SK-MEL-5 (cell line): ENCODE data around the gene TENT4A. TPM values are rescaled to one million over a fixed set of nuclear protein-coding genes. Genes with fewer than 3 reads are reported as not detected.

Experiments used
- DNase-seq: peaks from one replicate; pipeline ENCODE4 v3.0.0-alpha.2; 2016; ENCODE audit warnings: low read depth, low spot score
- in situ Hi-C: cut with HindIII; loops from 2 replicates; pipeline ENCODE4 v1.10.0; 2016; ENCODE audit warnings: low sequenced_read_pairs, high pct_unique_total_duplicates, low pct_unique_long_range_greater_than_20kb
- total RNA-seq: library from RNA; depleted of rRNA; stranded (reverse); fragments of >200 nt; shearing (Covaris generic); gene quantifications from 2 replicates; pipeline ENCODE4 v1.2.3, GENCODE V29; 2014

TENT4A gene
- total RNA-seq, 1 experiment from 2014 or later = 5.5 TPM

DNA sequence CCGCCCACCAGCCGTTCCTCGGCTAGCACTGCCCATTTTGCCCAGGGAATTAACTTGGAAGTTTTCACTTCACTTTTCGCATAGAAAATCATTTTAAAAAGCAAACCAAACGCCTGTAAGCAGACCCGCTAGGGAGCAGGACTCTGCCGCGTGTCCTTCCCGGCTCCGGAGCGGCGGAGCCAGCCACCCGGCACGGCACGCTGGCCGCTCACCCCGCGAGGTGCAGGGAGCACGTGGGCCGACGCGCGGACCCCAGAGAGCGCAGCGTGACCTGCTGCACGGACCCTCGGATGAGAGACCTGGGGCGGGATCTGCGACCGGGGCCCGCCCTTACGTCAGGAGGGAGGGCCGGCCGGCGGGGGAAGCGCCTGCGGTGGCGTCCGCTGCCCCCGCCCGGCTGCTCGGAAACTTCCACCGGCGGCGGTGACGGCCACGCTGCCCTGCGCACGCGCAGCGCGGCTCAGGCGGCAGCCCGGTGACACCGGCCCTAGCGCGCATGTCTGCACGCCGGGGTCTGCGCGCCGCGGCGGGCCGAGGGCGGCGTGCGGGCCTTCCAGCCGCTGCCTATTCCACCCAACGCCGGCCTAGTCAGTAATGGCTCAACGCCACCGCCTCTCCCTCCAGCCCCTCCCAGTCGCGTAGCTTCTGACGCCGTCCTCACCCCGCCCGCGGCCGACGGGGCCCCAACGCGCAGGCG lies 507 bp upstream of the TENT4A start:
- DNase-seq = peak; percentile 98
- in situ Hi-C loops = no loop called here

DNA sequence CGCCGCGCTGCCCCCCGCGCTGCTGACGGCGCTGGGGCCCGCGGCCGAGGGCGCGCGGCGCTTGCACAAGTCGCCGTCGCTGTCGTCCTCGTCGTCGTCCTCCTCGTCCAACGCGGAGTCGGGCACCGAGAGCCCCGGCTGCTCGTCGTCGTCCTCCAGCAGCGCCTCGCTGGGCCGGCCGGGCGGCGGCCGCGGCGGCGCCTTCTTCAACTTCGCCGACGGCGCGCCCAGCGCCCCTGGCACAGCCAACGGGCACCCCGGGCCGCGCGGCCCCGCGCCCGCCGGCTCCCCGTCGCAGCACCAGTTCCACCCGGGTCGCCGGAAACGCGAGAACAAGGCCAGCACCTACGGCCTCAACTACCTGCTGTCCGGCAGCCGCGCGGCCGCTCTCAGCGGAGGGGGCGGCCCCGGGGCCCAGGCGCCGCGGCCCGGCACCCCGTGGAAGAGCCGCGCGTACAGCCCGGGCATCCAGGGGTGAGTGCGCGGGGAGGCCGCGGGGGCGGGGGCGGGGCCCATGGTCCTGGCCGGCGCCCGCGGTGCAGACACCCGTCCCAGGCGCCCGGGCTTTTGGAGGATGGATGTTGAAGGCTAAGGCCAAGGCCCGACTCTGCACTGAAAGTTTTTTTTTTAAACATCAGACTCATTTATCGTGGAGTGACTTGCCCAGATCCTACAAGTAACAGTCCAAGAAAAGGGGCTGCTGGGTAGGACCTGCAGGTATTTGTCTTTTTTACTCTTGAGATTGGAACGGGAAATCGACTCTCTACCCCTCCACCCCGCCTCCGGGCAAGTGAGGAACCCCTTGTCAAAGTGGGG lies 1.2 kb downstream of the TENT4A start:
- no peak for DNase-seq
- in situ Hi-C loops = no loop called here

DNA sequence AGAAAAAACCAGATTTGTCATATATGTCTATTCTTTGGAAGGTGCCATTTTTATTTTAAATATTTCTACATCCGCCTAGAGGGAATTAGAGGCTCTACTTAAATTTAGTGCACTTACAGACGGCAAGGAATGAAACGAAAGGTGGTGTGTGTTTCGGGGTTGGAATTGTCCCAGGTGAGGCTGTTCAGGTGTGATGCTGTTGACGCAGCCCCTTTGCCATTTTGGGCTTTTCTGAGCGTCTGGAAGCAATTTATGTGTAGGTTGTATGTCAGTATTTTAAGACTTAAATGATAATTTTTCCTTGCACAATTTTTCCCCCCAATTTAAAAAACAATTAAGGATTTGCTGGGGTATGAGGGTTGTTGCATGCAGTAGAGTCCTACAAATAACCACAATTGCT lies 2.0 kb downstream of the TENT4A start:
- DNase-seq = no peak
- in situ Hi-C loops = no loop called here

DNA sequence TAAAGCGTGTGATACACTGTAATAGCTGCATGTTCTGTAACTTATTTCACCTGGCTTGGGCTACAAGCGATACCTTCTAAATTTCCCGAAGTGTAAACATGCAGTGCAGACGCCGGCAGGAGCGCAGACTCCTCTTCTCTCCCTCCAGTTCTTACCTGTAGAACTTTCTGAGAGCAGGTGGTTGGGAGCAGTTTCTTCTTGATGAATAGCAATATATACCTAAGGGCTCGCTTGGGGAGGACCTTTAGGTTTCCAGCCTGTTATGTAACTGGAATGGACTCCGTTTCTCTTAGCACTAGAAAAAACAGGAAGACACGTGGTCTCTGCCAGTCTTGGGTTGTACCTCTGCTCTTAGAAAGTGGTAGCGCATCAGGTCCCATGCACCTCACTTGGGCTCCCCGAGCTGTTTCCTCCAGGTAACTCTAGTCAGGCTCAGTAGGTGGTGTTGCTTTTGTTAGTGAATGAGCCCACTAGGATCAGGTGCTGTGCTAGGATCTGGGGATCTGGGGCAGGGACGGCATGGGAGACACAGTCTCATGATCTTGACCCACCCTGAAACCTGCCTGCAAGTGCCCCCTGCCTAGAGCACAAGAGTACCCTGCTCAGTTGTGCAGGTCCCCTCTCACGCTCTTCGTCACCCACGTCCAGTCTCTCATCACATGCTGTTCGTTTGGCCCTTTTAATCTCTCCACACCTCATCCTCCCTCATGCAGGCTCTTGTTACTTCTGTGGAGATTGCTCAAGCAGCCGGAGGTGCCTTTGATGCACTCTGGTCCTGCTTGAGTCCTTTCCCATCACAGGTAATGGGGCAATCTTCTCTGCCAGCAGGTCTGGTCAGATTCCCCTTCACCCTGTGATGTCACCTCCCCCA lies 2.8 kb downstream of the TENT4A start:
- in situ Hi-C loops = no loop called here

DNA sequence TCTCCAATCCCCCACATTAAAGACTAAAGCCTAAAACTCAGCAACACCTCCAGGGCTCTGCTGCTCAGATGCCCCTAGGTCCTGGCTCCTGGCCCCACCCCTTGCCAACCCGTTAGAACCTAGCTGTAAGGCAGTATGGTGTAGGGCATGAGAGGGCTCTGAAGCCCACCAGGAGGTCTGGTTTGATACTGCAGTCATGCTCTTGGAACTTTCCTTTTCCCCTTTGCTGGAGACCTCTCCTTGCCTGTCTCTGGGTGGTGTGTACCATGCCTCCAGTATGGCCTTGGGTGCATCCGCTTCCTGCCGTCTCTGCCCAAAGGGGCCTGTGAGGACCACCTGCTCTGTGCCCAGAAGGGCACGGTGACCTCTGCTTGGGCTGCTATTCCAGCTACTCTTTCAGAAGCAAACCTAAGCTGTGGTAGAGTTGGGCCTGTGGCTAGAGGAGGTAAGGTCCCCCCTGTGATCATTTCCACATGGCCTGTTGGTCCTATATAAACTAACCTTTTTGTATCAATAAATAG lies 3.5 kb downstream of the TENT4A start:
- in situ Hi-C loops = no loop called here
- DNase-seq = no peak

More for the DNA sequence above, 2.8 kb downstream of the TENT4A start:
- DNase-seq = no peak

DNA sequence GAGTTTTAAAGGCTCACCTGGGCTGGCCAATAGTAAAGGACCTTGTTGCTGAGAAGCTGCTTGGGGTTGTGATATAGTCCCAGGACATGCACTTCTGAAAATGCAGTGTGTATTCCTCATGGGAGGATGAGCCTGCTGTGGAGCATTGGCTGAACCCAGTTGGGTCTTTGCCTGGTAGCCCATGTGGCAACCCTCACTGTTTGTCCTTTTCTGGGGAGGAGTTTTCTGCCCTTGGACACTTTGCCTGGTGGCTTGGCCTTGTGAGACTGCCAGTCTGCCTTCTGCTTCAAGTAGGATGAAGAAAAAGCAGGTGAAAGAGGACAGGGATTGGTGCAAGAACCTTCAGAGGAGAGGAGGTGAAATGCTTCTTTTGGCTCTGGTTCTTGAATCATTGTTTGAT lies 4.0 kb downstream of the TENT4A start:
- in situ Hi-C loops = no loop called here
- no peak for DNase-seq

DNA sequence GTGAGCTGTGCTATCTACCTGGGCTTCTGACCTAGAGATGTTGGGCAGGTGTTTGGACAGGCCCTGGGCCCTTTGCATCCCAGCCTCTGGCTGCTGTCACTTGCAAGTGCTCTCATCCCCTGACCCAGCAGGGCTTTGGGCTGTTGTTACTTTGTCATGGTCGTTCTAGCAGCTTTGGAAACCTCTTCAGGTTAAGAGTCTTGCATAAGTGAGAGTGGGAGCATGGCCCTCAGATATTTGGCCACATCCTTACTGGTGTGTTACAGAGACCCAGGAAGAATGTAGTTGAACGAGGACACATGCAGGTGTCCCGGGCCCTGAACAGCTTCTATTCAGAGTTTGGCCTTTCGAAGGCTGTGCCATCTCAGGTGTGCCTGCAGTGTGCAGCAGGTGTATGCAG lies 4.5 kb downstream of the TENT4A start:
- in situ Hi-C loops = no loop called here
- no peak for DNase-seq

DNA sequence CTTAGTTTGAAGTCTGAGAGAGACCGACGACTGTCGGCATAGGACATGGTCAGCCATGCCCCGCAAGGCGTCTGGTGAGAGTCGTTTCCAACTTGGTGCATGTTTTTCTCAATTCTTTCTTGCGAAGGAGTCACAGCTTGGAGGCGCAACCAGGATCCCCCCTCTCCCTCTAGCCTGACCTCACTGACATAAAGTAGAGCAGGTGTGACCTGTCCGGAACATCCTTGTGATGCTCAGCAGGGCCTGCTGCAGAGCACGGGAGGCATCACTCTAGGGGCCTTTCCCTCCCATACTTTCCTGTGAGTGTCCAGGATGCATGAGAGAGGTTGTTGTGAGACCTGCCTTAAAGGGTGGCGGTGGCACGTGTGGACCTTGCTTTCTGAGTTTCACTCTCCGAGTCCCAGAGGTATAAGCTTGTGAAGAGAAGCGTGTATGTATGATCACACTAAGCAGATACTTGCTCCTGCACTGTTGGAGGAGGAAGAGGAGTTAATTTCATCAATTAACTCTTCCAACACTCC lies 5.0 kb downstream of the TENT4A start:
- in situ Hi-C loops = no loop called here
- no peak for DNase-seq

DNA sequence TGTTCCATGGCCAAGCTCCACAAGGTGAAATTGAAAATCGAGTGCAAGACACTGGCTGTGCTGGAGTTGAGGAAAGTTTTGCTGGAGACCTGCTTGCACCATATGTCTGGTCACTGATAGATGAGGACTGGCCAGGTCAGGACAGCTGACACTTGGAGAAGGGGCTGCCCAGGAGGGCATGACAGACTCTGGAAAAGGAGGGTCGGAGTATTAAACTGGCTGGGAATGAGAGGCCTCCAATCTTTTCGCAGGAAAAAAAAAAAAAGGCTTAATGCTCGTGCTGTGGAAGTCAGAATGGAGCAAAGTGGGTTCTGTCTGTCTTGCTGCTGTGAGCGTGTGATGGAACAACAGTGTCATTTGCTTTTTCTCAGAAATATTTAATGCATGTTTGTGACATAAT lies 5.5 kb downstream of the TENT4A start:
- DNase-seq = no peak
- in situ Hi-C loops = no loop called here

DNA sequence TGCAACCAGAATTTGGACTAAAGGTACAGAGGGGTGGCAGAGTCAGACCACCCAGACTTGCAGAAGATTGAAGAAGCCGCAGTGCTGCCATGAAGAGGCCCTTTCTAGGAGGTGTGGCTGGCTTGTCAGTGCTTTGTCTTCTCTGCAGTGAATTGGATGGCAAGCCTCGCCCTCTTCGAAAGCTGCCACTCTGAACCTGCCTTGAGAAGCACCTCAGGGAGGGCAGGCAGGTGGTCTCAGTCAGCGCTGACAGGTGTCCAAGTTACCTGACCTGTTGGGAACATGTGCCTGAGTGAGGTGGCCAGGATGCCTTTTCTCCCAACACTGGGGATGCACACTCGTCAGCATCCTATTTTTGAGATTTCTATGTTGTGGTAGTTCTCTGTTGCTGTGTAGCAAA lies 6.2 kb downstream of the TENT4A start:
- in situ Hi-C loops = no loop called here

DNA sequence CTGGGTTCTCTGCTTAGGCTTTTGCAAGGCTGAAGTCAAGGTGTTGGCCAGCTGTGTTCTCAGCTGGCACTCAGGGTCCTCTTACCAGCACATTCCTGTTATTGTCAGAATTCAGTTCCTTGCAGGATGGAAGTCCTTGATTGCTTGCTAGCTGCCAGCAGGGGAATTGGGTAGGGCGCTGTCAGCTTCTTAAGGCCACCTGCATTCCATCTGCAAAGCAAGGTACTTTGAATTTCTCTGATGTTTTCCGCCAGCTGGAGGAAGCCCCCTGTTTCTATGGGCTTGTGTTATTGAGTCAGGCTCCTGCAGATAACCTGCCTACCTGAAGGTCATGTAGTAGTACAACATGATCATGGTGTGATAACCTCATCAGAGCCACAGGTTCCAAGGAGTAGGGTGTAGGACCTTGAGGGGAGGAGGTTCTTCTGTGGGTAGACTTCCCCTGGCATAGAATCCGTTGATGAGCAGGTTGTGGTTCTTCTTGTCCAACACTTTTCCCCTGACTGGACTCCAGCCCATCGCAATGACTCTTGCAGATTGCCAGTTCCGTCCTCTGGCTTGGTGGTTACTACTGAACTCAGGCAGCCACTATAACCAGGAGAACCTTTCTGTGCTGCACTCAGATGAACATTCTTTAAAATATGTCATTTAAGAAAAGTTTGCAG lies 6.8 kb downstream of the TENT4A start:
- in situ Hi-C loops = no loop called here
- DNase-seq = no peak

More for the DNA sequence above, 6.2 kb downstream of the TENT4A start:
- no peak for DNase-seq

DNA sequence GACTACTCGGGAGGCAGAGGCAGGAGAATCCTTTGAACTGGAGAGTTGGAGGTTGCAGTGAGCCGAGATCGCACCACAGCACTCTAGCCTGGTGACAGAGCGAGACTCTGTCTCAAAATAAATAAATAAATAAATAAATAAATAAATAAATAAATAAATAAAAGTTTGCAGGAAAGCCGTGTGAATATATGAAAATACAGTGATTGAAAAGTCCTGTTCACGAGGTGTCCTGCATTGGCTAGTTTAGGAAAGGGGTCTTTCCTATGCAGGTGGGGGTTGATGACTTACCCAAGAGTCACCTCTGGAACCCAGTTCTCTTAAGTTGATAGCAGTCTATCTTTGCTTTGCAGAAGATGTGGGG lies 7.3 kb downstream of the TENT4A start:
- DNase-seq = no peak
- in situ Hi-C loops = no loop called here

DNA sequence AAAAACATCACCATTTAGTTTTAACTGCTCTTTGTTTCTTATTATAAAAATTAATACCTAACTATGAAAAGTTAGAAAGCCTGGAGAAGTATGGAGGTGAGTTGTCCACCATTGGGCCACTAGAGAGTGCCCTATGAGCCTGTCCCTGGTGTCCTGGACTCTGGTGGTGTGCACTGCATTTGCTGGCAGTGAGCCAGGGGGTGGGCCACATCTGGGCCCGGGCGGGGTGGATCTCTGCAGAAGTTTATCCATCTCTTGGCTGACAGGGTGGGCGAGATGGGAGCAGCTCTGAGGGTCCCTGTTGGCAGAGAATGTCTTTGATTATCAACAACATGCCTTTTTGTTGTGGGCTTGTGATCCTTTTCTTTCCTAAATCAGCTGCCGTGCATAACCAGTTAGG lies 8.2 kb downstream of the TENT4A start:
- in situ Hi-C loops = no loop called here

DNA sequence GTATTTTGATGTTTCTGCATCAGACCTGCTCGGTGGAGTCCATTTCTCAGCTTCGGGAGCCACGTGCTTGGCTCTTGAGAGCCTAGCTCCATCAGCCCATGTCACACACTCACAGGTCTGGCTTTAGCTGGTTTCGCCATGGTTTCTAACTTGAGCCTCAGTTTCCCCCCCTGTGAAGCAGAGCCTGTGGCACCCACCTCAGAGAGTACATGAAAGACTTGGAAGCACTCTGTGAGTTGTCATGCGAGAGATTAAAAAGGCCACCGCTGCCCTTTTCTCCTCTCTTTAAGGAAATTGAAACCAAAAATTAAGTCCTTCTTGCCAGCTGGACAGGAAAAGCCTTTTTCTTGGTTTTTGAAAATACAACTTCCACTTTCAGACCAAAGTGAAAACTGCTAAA lies 8.8 kb downstream of the TENT4A start:
- in situ Hi-C loops = no loop called here
- no peak for DNase-seq

More for the DNA sequence above, 8.2 kb downstream of the TENT4A start:
- DNase-seq = no peak

DNA sequence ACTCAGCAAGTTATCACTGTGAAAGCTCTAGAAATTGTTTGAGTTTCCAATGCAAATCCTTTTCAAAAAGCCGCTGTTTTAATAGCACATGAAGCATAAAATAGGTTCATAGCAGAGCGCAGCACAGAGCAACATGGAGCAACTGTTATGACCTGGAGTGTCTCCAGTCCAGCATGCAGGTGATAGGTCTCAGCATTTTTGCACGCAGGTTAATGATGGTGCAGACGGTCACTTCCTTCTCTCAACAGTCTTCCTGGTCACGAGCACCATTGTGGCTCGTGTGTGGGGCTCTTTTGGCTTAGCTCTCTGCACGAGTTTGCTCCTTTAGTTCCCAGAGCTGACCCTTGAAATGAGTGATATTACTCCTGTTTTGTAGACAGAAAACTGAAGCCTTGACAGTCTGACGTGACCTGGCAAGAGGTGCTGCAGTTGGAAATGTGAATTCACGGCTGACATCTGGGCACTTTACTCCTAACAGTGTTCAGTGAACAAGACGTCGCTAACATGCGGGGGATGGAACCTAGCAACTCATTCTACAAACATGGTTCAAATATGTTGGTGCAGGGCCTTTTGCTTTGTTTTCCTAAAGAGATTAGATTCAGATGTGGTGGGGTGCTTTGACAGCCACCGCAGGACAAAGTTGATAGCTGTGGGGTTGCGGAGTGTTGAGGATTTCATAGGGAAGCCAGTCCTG lies 10.0 kb downstream of the TENT4A start:
- no peak for DNase-seq
- in situ Hi-C loops = no loop called here

DNA sequence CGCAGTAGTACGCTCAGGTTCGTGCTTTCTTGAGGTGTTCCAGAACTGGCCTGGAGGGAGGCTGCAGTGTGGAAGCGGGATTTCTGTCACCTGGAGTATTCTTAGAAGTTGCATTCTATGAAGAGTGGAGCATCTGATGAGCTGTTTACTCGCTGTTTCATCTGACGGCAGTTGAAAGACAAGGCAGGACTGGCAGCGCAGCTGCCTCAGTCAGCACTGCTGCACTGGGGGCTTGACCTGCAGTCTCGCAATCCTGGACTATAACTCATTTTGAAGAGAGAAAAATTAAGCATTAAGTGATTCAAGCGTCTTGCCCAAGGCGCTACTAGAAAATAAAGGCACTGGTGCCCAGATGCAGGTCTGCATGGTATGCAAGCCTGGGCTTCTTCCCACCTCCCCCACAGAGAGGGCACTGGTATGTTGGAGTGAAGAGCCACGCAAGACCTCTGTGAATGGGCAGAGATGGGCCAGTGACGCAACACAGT lies 10.6 kb downstream of the TENT4A start:
- in situ Hi-C loops = no loop called here
- no peak for DNase-seq
